ENCODE results near the gene POU2F1. TPM values are rescaled to one million over a fixed set of nuclear protein-coding genes. Genes with fewer than 3 reads are reported as not detected.
A peak's percentile ranks its signal among the peaks of the same experiment; 100 is the strongest.

POU2F1 gene
- total and polyA plus RNA-seq, 2 experiments from 2014 or later = 38.8 to 66.1 TPM

GRCh38 chr1:167401260-167401873 lies 180.7 kb downstream of the POU2F1 start:
- H3K79me2 ChIP-seq (replicated peaks; ENCODE audit: insufficient read depth) = no peaks in the 10 kb centered on the region
- TF ChIP-seq POLR2AphosphoS5 (IDR thresholded peaks at IDR 0.05; ENCODE audit: low read depth) = no peak
- TF ChIP-seq CTCF (conservative IDR thresholded peaks at IDR 0.05; ENCODE audit: low read depth in 2 of 2) = peak; percentile 69 to 88

DNA sequence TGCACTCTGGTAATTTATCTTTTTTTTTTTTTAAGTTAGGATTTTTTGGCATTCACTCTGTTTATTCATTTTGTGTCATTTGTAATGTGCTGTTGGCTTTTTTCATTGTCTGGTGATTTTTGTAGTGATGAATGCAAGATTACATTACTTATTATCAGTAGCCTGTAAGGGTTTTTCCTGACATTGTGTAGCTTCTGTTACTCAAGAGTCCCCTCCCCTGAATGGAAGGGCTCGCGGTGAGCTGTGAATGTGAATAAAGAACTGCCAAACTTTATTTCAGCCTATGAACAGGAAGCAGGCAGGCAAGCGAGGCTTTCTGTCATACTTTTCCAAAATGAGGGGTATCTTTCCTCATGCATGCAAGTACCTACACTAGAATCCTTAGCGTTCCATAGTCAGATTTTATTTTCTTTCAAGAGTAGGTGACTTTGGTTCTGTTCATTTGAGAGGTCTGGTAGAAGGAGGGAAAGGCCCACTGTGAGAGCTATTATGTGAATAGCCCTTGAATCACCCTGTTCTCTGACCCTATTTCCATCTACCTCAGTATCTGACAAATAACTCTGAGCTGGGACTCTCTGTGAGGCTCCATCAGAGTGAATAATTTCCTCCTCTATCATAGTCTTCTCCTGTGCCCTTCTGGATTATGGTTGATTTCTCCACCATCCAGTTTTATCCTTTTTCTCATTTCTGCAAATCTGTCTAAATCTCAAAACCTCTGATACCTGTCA lies 183.6 kb downstream of the POU2F1 start:
- Histone ChIP-seq H3K4me1 (ENCODE audit: insufficient read depth) (no peaks in the 10 kb centered on the region), H2AFZ (no peak overlapping the region), H3K4me3 (no peak overlapping the region), H3K9me2 (ENCODE audit: insufficient read depth) (no peaks in the 10 kb centered on the region), H3K79me2 (replicated peaks; ENCODE audit: insufficient read depth) (no peaks in the 10 kb centered on the region), H3K4me2 (no peak overlapping the region), H3K36me3 (ENCODE audit: insufficient read depth) (peaks cover 19% of the 10 kb centered on the region; the same call in 1 of the 2 replicates), H3K27ac (ENCODE audit: low read depth) (no peak overlapping the region), H4K20me1 (replicated peaks; ENCODE audit: insufficient read depth) (no peaks in the 10 kb centered on the region; the same call in 1 of the 2 replicates), H3K27me3 (ENCODE audit: insufficient read depth) (no peaks in the 10 kb centered on the region), H3F3A (replicated peaks; ENCODE audit: low read depth) (no peaks in the 10 kb centered on the region; the same call in 1 of the 2 replicates)
- DNase-seq (ENCODE audit: low spot score) (no peak), ATAC-seq (no peak)
- no peak overlapping the region for H3K4me3 Mint-ChIP-seq
- H3K27me3 Mint-ChIP-seq (ENCODE audit: insufficient read depth, low read depth, poor library complexity) = no peaks in the 10 kb centered on the region
- peaks cover 42% of the 10 kb centered on the region for H3K36me3 Mint-ChIP-seq (ENCODE audit: low read depth)
- H3K9me3 Mint-ChIP-seq = no peaks in the 10 kb centered on the region
- no peak overlapping the region for H3K27ac Mint-ChIP-seq
- no peaks in the 10 kb centered on the region for H3K4me1 Mint-ChIP-seq
- TF ChIP-seq POLR2AphosphoS5 (IDR thresholded peaks at IDR 0.05; ENCODE audit: low read depth) (no peak), CTCF (conservative IDR thresholded peaks at IDR 0.05; ENCODE audit: low read depth in 2 of 2) (no peak), CREB1 (CRISPR knock-in tag; IDR thresholded peaks at IDR 0.05; ENCODE audit: low read depth) (no peak), ZNF114 (CRISPR knock-in tag; IDR thresholded peaks at IDR 0.05) (no peak)
- TF ChIP-seq, protein P1, sequence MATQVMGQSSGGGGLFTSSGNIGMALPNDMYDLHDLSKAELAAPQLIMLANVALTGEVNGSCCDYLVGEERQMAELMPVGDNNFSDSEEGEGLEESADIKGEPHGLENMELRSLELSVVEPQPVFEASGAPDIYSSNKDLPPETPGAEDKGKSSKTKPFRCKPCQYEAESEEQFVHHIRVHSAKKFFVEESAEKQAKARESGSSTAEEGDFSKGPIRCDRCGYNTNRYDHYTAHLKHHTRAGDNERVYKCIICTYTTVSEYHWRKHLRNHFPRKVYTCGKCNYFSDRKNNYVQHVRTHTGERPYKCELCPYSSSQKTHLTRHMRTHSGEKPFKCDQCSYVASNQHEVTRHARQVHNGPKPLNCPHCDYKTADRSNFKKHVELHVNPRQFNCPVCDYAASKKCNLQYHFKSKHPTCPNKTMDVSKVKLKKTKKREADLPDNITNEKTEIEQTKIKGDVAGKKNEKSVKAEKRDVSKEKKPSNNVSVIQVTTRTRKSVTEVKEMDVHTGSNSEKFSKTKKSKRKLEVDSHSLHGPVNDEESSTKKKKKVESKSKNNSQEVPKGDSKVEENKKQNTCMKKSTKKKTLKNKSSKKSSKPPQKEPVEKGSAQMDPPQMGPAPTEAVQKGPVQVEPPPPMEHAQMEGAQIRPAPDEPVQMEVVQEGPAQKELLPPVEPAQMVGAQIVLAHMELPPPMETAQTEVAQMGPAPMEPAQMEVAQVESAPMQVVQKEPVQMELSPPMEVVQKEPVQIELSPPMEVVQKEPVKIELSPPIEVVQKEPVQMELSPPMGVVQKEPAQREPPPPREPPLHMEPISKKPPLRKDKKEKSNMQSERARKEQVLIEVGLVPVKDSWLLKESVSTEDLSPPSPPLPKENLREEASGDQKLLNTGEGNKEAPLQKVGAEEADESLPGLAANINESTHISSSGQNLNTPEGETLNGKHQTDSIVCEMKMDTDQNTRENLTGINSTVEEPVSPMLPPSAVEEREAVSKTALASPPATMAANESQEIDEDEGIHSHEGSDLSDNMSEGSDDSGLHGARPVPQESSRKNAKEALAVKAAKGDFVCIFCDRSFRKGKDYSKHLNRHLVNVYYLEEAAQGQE (IDR thresholded peaks at IDR 0.05; ENCODE audit: unreplicated experiment) = no peak

More at GRCh38 chr1:167401260-167401873, 180.7 kb downstream of the POU2F1 start:
- Mint-ChIP-seq H3K4me3 (no peak overlapping the region), H3K27me3 (ENCODE audit: insufficient read depth, low read depth, poor library complexity) (no peaks in the 10 kb centered on the region), H3K27ac (no peak overlapping the region; the same call in none of the 2 replicates), H3K4me1 (no peaks in the 10 kb centered on the region), H3K36me3 (ENCODE audit: low read depth) (peaks cover 61% of the 10 kb centered on the region), H3K9me3 (no peaks in the 10 kb centered on the region)
- Histone ChIP-seq H3K4me2 (no peak overlapping the region), H2AFZ (no peak overlapping the region), H3K4me1 (ENCODE audit: insufficient read depth) (no peaks in the 10 kb centered on the region), H3K27ac (ENCODE audit: low read depth) (no peak overlapping the region), H3F3A (replicated peaks; ENCODE audit: low read depth) (no peaks in the 10 kb centered on the region; the same call in 1 of the 2 replicates), H3K4me3 (no peak overlapping the region), H3K27me3 (ENCODE audit: insufficient read depth) (no peaks in the 10 kb centered on the region), H3K9me2 (ENCODE audit: insufficient read depth) (no peaks in the 10 kb centered on the region), H3K36me3 (ENCODE audit: insufficient read depth) (peaks cover 34% of the 10 kb centered on the region), H4K20me1 (replicated peaks; ENCODE audit: insufficient read depth) (no peaks in the 10 kb centered on the region; the same call in 1 of the 2 replicates)
- DNase-seq (ENCODE audit: low spot score) (peak; percentile 73), ATAC-seq (peak; percentile 97)
